PC-3 (cell line): Measurements from ENCODE around the gene PDHA2.

Experiments
- EZH2 ChIP-seq: fragments of 300-600 bp; sonication (generic); IDR thresholded peaks from one replicate; pipeline ENCODE4 v1.6.1; 2017; ENCODE audit warnings: antibody characterized with exemption, mild to moderate bottlenecking, low read length; ENCODE audit not compliant: unreplicated experiment
- EZH2phosphoT487 ChIP-seq: fragments of 300-600 bp; sonication (generic); IDR thresholded peaks from 2 replicates; pipeline ENCODE4 v1.6.1; 2018; ENCODE audit warnings: mild to moderate bottlenecking, antibody characterized with exemption, low read length, borderline replicate concordance
- TF ChIP-seq, protein P1 (sequence below): fragments of 300-600 bp; sonication (generic); conservative IDR thresholded peaks from 2 replicates; pipeline ENCODE4 v1.5.1; 2017; ENCODE audit warnings: antibody characterized with exemption, low read depth, mild to moderate bottlenecking, low read length

DNA sequence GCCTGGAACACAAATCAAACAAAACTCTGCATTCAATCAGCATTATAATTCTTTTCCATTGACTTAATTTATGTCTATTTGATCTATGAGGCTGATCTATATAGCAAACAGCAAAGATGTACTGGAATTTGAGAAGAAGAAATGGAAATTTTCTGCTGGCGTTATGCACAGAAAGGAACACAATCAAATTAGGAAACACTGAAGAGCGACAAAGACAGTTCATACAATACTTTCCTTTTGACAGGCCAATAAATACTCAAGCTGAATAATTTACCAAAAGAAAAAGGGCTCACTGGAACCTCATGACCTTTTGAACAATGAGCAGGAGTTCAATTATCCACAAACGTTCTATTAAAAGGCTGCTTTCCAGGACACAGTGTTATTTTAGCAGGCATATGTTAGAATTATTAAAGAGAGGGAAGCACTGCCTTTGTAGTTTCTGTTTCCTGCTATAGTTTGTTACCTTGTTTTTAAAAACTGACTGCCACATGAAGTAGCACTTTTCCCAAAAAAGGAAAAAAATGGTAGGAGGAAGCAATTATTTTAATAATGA is 8.1 kb downstream of the PDHA2 start:
- TF ChIP-seq EZH2 (no peak), EZH2phosphoT487 (no peak)
- TF ChIP-seq, protein P1, sequence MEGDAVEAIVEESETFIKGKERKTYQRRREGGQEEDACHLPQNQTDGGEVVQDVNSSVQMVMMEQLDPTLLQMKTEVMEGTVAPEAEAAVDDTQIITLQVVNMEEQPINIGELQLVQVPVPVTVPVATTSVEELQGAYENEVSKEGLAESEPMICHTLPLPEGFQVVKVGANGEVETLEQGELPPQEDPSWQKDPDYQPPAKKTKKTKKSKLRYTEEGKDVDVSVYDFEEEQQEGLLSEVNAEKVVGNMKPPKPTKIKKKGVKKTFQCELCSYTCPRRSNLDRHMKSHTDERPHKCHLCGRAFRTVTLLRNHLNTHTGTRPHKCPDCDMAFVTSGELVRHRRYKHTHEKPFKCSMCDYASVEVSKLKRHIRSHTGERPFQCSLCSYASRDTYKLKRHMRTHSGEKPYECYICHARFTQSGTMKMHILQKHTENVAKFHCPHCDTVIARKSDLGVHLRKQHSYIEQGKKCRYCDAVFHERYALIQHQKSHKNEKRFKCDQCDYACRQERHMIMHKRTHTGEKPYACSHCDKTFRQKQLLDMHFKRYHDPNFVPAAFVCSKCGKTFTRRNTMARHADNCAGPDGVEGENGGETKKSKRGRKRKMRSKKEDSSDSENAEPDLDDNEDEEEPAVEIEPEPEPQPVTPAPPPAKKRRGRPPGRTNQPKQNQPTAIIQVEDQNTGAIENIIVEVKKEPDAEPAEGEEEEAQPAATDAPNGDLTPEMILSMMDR = no peak
